Activated naive CD4-positive, alpha-beta T cell treated with anti-CD3 and anti-CD28 coated beads for 36 hours (primary cell): Measurements from ENCODE around the gene ATG101. TPM values are rescaled to one million over a fixed set of nuclear protein-coding genes. Genes with fewer than 3 reads are reported as not detected.

ENCODE experiments used
- CTCF ChIA-PET: fragments of 350-600 bp; sonication (Branson Sonifier 250); formaldehyde crosslinking; loops from one replicate; lab custom pipeline; 2021; ENCODE audit warnings: antibody characterized with exemption; lab: Charles Lee
- DNase-seq: peaks from one replicate; pipeline ENCODE4 v3.0.0-alpha.2; 2020
- H3K27ac Mint-ChIP-seq: one replicate; pipeline ENCODE4 v1.8.0; 2021; ENCODE audit warnings: mild to moderate bottlenecking, mixed read lengths
- H3K27me3 Mint-ChIP-seq: one replicate; pipeline ENCODE4 v1.8.0; 2021; ENCODE audit warnings: low read depth, mixed read lengths
- H3K36me3 Mint-ChIP-seq: one replicate; pipeline ENCODE4 v1.8.0; 2021; ENCODE audit warnings: low read depth, mixed read lengths
- H3K4me1 Mint-ChIP-seq: one replicate; pipeline ENCODE4 v1.8.0; 2021; ENCODE audit warnings: low read depth, mixed read lengths
- H3K4me3 Mint-ChIP-seq: one replicate; pipeline ENCODE4 v1.8.0; 2021; ENCODE audit warnings: mild to moderate bottlenecking, moderate library complexity, mixed read lengths
- H3K9me3 Mint-ChIP-seq: one replicate; pipeline ENCODE4 v1.8.0; 2021; ENCODE audit warnings: mixed read lengths
- intact Hi-C: fragments of 100-400 bp; cut with micrococcal nuclease; formaldehyde crosslinking; loops from one replicate; pipeline ENCODE4 v1.15.1; 2023
- total RNA-seq, 2 experiments: library from RNA; stranded (reverse); gene quantifications; one replicate each; pipeline ENCODE4 v1.2.3, GENCODE V29; 2021

ATG101 gene
- total RNA-seq, 2 experiments from 2014 or later, result 21.8 to 22.0 TPM

- H3K9me3 Mint-ChIP-seq, result no peaks in the 10 kb centered on the region
- CTCF ChIA-PET, result interaction anchor here (0.6 to 1.7 kb wide), 5 partner anchors 14 to 32 kb away, joined by 3 to 10 read pairs (median 3); no protein-coding TSS in a partner anchor
- H3K4me3 Mint-ChIP-seq, result no peak overlapping the region
- DNase-seq, result no peak
- H3K36me3 Mint-ChIP-seq, result peaks cover 36% of the 10 kb centered on the region
- peaks cover 41% of the 10 kb centered on the region for H3K4me1 Mint-ChIP-seq
- no peak overlapping the region for H3K27ac Mint-ChIP-seq
- intact Hi-C loops, result no loop called here
- H3K27me3 Mint-ChIP-seq, result no peaks in the 10 kb centered on the region
Observed at GRCh38 chr12:52054231-52054832, 15.4 kb upstream of the ATG101 start.

GRCh38 chr12:52054833-52055730 is 14.7 kb upstream of the ATG101 start:
- intact Hi-C loops, result no loop called here
- no peak overlapping the region for H3K27ac Mint-ChIP-seq
- peaks cover 33% of the 10 kb centered on the region for H3K4me1 Mint-ChIP-seq
- H3K36me3 Mint-ChIP-seq, result peaks cover 36% of the 10 kb centered on the region
- no peak for DNase-seq
- CTCF ChIA-PET, result interaction anchor here (0.6 to 1.7 kb wide), 4 partner anchors 13 to 33 kb away, joined by 3 to 10 read pairs (median 4); no protein-coding TSS in a partner anchor
- no peak overlapping the region for H3K4me3 Mint-ChIP-seq
- H3K27me3 Mint-ChIP-seq, result no peaks in the 10 kb centered on the region
- H3K9me3 Mint-ChIP-seq, result no peaks in the 10 kb centered on the region

GRCh38 chr12:52055731-52056711 is 13.8 kb upstream of the ATG101 start:
- Mint-ChIP-seq H3K4me3 (no peak overlapping the region), H3K36me3 (peaks cover 36% of the 10 kb centered on the region), H3K27me3 (no peaks in the 10 kb centered on the region), H3K27ac (no peak overlapping the region), H3K4me1 (peaks cover 27% of the 10 kb centered on the region), H3K9me3 (no peaks in the 10 kb centered on the region)
- intact Hi-C loops, result no loop called here
- no peak for DNase-seq
- CTCF ChIA-PET, result interaction anchor here (1.4 to 1.7 kb wide), 3 partner anchors 12 to 31 kb away, joined by 4 to 10 read pairs (median 8); no protein-coding TSS in a partner anchor

- H3K9me3 Mint-ChIP-seq, result no peaks in the 10 kb centered on the region
- CTCF ChIA-PET, result interaction anchor here (0.5 to 1.5 kb wide), 4 partner anchors 11 to 132 kb away, joined by 3 to 8 read pairs (median 4); no protein-coding TSS in a partner anchor
- no peak for DNase-seq
- H3K4me3 Mint-ChIP-seq, result no peak overlapping the region
- intact Hi-C loops, result no loop called here
- H3K27me3 Mint-ChIP-seq, result no peaks in the 10 kb centered on the region
- H3K36me3 Mint-ChIP-seq, result peaks cover 31% of the 10 kb centered on the region
- H3K27ac Mint-ChIP-seq, result no peak overlapping the region
- H3K4me1 Mint-ChIP-seq, result peaks cover 26% of the 10 kb centered on the region
Observed at GRCh38 chr12:52056801-52057637, 12.8 kb upstream of the ATG101 start.

GRCh38 chr12:52057638-52058576 is 11.9 kb upstream of the ATG101 start:
- DNase-seq, result no peak
- Mint-ChIP-seq H3K4me3 (no peak overlapping the region), H3K36me3 (peaks cover 25% of the 10 kb centered on the region), H3K27me3 (no peaks in the 10 kb centered on the region), H3K27ac (no peak overlapping the region), H3K9me3 (no peaks in the 10 kb centered on the region), H3K4me1 (peaks cover 20% of the 10 kb centered on the region)
- CTCF ChIA-PET, result interaction anchor here (0.7 to 1.5 kb wide), 2 partner anchors 31 to 33 kb away, joined by 3 to 4 read pairs; no protein-coding TSS in a partner anchor
- intact Hi-C loops, result no loop called here

- Mint-ChIP-seq H3K27me3 (no peaks in the 10 kb centered on the region), H3K36me3 (peaks cover 22% of the 10 kb centered on the region), H3K9me3 (no peaks in the 10 kb centered on the region), H3K27ac (no peak overlapping the region), H3K4me3 (no peak overlapping the region), H3K4me1 (peaks cover 14% of the 10 kb centered on the region)
- intact Hi-C loops, result no loop called here
- CTCF ChIA-PET, result interaction anchor here (0.9 to 5.6 kb wide), 3 partner anchors 20 to 33 kb away, joined by 3 to 44 read pairs (median 4); partner anchors contain the start of gene SMIM41
- DNase-seq, result no peak
Observed at GRCh38 chr12:52058631-52059361, 11.0 kb upstream of the ATG101 start.

GRCh38 chr12:52059582-52060497 is 9.9 kb upstream of the ATG101 start:
- intact Hi-C loops, result no loop called here
- Mint-ChIP-seq H3K27me3 (no peaks in the 10 kb centered on the region), H3K27ac (no peak overlapping the region), H3K36me3 (peaks cover 20% of the 10 kb centered on the region), H3K4me3 (no peak overlapping the region), H3K4me1 (peaks cover 6% of the 10 kb centered on the region), H3K9me3 (no peaks in the 10 kb centered on the region)
- CTCF ChIA-PET, result interaction anchor here (0.5 to 5.6 kb wide), 4 partner anchors 19 to 809 kb away, joined by 3 to 44 read pairs (median 4); partner anchors contain the start of gene SMIM41
- no peak for DNase-seq

GRCh38 chr12:52060498-52061177 is 9.1 kb upstream of the ATG101 start:
- H3K9me3 Mint-ChIP-seq, result no peaks in the 10 kb centered on the region
- no peak for DNase-seq
- H3K27ac Mint-ChIP-seq, result no peak overlapping the region
- CTCF ChIA-PET, result interaction anchor here (1.3 to 5.6 kb wide), 2 partner anchors 11 to 35 kb away, joined by 5 to 44 read pairs; no protein-coding TSS in a partner anchor
- no peaks in the 10 kb centered on the region for H3K27me3 Mint-ChIP-seq
- intact Hi-C loops, result no loop called here
- no peak overlapping the region for H3K4me3 Mint-ChIP-seq
- H3K4me1 Mint-ChIP-seq, result peaks cover 4% of the 10 kb centered on the region
- peaks cover 20% of the 10 kb centered on the region for H3K36me3 Mint-ChIP-seq
